Loucy (cell line): Measurements from ENCODE around the gene MFN2.

Experiments
- H2AFZ ChIP-seq: fragments of 200-600 bp; sonication (generic); 2 replicates; pipeline ENCODE4 v1.6.0; 2016; ENCODE audit warnings: antibody characterized with exemption, mild to moderate bottlenecking, low read length, moderate library complexity
- H3F3A ChIP-seq: fragments of 200-600 bp; 2 replicates; pipeline ENCODE4 v1.6.0; 2016; ENCODE audit warnings: antibody characterized with exemption, low read depth, mild to moderate bottlenecking
- H3K27me3 ChIP-seq: fragments of 200-600 bp; sonication (generic); 2 replicates; pipeline ENCODE4 v1.6.1; 2014; ENCODE audit warnings: low read length, mild to moderate bottlenecking; ENCODE audit not compliant: insufficient read depth, poor library complexity, severe bottlenecking
- H3K36me3 ChIP-seq: fragments of 200-600 bp; sonication (generic); 2 replicates; pipeline ENCODE4 v1.6.1; 2016; ENCODE audit warnings: low read length; ENCODE audit not compliant: insufficient read depth
- H3K4me1 ChIP-seq: fragments of 200-600 bp; sonication (generic); 2 replicates; pipeline ENCODE4 v1.5.1; 2014; ENCODE audit warnings: low read length, mild to moderate bottlenecking; ENCODE audit not compliant: insufficient read depth, poor library complexity, severe bottlenecking
- H3K4me2 ChIP-seq: fragments of 200-600 bp; sonication (generic); 2 replicates; pipeline ENCODE4 v1.6.0; 2014; ENCODE audit warnings: antibody characterized with exemption, low read length, low read depth, mild to moderate bottlenecking; ENCODE audit not compliant: poor library complexity, severe bottlenecking
- H3K4me3 ChIP-seq: fragments of 200-600 bp; sonication (generic); 2 replicates; pipeline ENCODE4 v1.5.1; 2014; ENCODE audit warnings: low read length, mild to moderate bottlenecking, mixed read lengths; ENCODE audit not compliant: poor library complexity, severe bottlenecking
- H3K79me2 ChIP-seq: fragments of 200-600 bp; sonication (generic); 2 replicates; pipeline ENCODE4 v1.6.1; 2014; ENCODE audit warnings: low read length; ENCODE audit not compliant: insufficient read depth
- H3K9ac ChIP-seq: fragments of 200-600 bp; sonication (generic); 2 replicates; pipeline ENCODE4 v1.6.0; 2014; ENCODE audit warnings: mild to moderate bottlenecking, low read depth, low read length, moderate library complexity; ENCODE audit not compliant: poor library complexity, severe bottlenecking
- H3K9me2 ChIP-seq: fragments of 200-600 bp; sonication (generic); replicated peaks from 2 replicates; pipeline ENCODE4 v1.6.1; 2016; ENCODE audit warnings: low read depth, low read length, mixed read lengths
- H3K9me3 ChIP-seq: fragments of 200-600 bp; sonication (generic); 2 replicates; pipeline ENCODE4 v1.6.1; 2014; ENCODE audit warnings: mild to moderate bottlenecking, antibody characterized with exemption, low read length, low read depth; ENCODE audit not compliant: insufficient read depth
- H4K20me1 ChIP-seq: fragments of 200-600 bp; sonication (generic); 2 replicates; pipeline ENCODE4 v1.6.0; 2014; ENCODE audit warnings: antibody characterized with exemption, low read length, mild to moderate bottlenecking; ENCODE audit not compliant: insufficient read depth, poor library complexity, severe bottlenecking
- CTCF ChIP-seq: fragments of 200-600 bp; sonication (generic); conservative IDR thresholded peaks from 2 replicates; pipeline ENCODE4 v1.5.1; 2014; ENCODE audit warnings: mild to moderate bottlenecking, antibody characterized with exemption, low read length
- EZH2phosphoT487 ChIP-seq: fragments of 200-600 bp; IDR thresholded peaks from 2 replicates; pipeline ENCODE4 v1.6.1; 2018; ENCODE audit warnings: antibody characterized with exemption, mild to moderate bottlenecking, moderate library complexity, borderline replicate concordance

MFN2 gene

GRCh38 chr1:11997081-11997850, 17.0 kb downstream of the MFN2 start:
- Histone ChIP-seq H3K36me3 (peaks cover 83% of the 10 kb centered on the region; the same call in 1 of the 2 replicates), H3F3A (no peaks in the 10 kb centered on the region), H3K4me2 (no peak overlapping the region), H4K20me1 (no peaks in the 10 kb centered on the region), H3K4me1 (no peaks in the 10 kb centered on the region), H3K4me3 (no peak overlapping the region), H3K27me3 (no peaks in the 10 kb centered on the region), H3K9me2 (no peaks in the 10 kb centered on the region), H3K79me2 (no peaks in the 10 kb centered on the region), H2AFZ (no peak overlapping the region), H3K9ac (no peak overlapping the region), H3K9me3 (no peaks in the 10 kb centered on the region)
- TF ChIP-seq CTCF = no peak
- no peak for TF ChIP-seq EZH2phosphoT487

- Histone ChIP-seq H2AFZ (no peak overlapping the region), H3K27me3 (no peaks in the 10 kb centered on the region), H4K20me1 (no peaks in the 10 kb centered on the region), H3K9me3 (no peaks in the 10 kb centered on the region), H3F3A (no peaks in the 10 kb centered on the region), H3K9ac (no peak overlapping the region), H3K9me2 (no peaks in the 10 kb centered on the region), H3K4me3 (no peak overlapping the region), H3K36me3 (peaks cover 84% of the 10 kb centered on the region; the same call in 1 of the 2 replicates), H3K4me1 (no peaks in the 10 kb centered on the region), H3K4me2 (no peak overlapping the region), H3K79me2 (no peaks in the 10 kb centered on the region)
- TF ChIP-seq EZH2phosphoT487 (no peak), CTCF (no peak)
These were observed 18.4 kb downstream of the MFN2 start for GRCh38 chr1:11998636-11999035.

- no peak overlapping the region for H2AFZ ChIP-seq
- no peaks in the 10 kb centered on the region for H3K79me2 ChIP-seq
- H3K9me2 ChIP-seq = no peaks in the 10 kb centered on the region
- H3K9me3 ChIP-seq = no peaks in the 10 kb centered on the region
- H3F3A ChIP-seq = no peaks in the 10 kb centered on the region
- peaks cover 85% of the 10 kb centered on the region; the same call in 1 of the 2 replicates for H3K36me3 ChIP-seq
- no peaks in the 10 kb centered on the region for H3K27me3 ChIP-seq
- no peak overlapping the region for H3K4me2 ChIP-seq
- no peaks in the 10 kb centered on the region for H3K4me1 ChIP-seq
- TF ChIP-seq EZH2phosphoT487 (no peak), CTCF (no peak)
- H3K4me3 ChIP-seq = no peak overlapping the region
- no peak overlapping the region for H3K9ac ChIP-seq
- no peaks in the 10 kb centered on the region for H4K20me1 ChIP-seq
These were observed 19.0 kb downstream of the MFN2 start for GRCh38 chr1:11999236-11999635.
